Measurements from ENCODE around the gene CD80.
"Not testable (repeated sequence)": the region's sequence is repeated elsewhere in the genome, so short reads cannot be mapped to it uniquely, and the experiment has no call there.

Gene CD80

GRCh38 chr3:119571230-119571629 is 11.8 kb upstream of the CD80 start:
- H3K9ac ChIP-seq (ENCODE audit: low read length), result no peak overlapping the region
- no peak overlapping the region for H3K4me3 ChIP-seq (ENCODE audit: low read depth, low read length, poor library complexity, severe bottlenecking)
- H3K9me3 ChIP-seq (ENCODE audit: low read length), result no peaks in the 10 kb centered on the region
- no peaks in the 10 kb centered on the region for H3K9me2 ChIP-seq (ENCODE audit: low read depth, low read length)
- H3K4me2 ChIP-seq (ENCODE audit: low read length), result no peak overlapping the region
- H3K27me3 ChIP-seq (ENCODE audit: insufficient read depth, low read length), result no peaks in the 10 kb centered on the region
- H3K36me3 ChIP-seq (ENCODE audit: insufficient read depth, low read length), result no peaks in the 10 kb centered on the region
- TF ChIP-seq EZH2 (IDR thresholded peaks at IDR 0.05; ENCODE audit: borderline replicate concordance, low read length) (no peak), CTCF (IDR thresholded peaks at IDR 0.05; ENCODE audit: low read length) (no peak)
- H3K79me2 ChIP-seq (ENCODE audit: insufficient read depth, low read length), result no peaks in the 10 kb centered on the region
- no peak overlapping the region for H2AFZ ChIP-seq (ENCODE audit: low read length)
- no peak overlapping the region for H3K27ac ChIP-seq (ENCODE audit: low read depth, low read length, poor library complexity, severe bottlenecking)
- H4K20me1 ChIP-seq (ENCODE audit: insufficient read depth, low read length), result no peaks in the 10 kb centered on the region
- H3F3A ChIP-seq (ENCODE audit: insufficient read depth, low read length), result no peaks in the 10 kb centered on the region
- no peaks in the 10 kb centered on the region for H3K4me1 ChIP-seq (ENCODE audit: insufficient read depth, low read length, severe bottlenecking)

GRCh38 chr3:119570229-119570628 is 10.8 kb upstream of the CD80 start:
- H3K4me2 ChIP-seq (ENCODE audit: low read length), result no peak overlapping the region
- H3K79me2 ChIP-seq (ENCODE audit: insufficient read depth, low read length), result no peaks in the 10 kb centered on the region
- H3K36me3 ChIP-seq (ENCODE audit: insufficient read depth, low read length), result no peaks in the 10 kb centered on the region
- H4K20me1 ChIP-seq (ENCODE audit: insufficient read depth, low read length), result no peaks in the 10 kb centered on the region
- no peaks in the 10 kb centered on the region for H3K27me3 ChIP-seq (ENCODE audit: insufficient read depth, low read length)
- no peaks in the 10 kb centered on the region for H3F3A ChIP-seq (ENCODE audit: insufficient read depth, low read length)
- H3K4me1 ChIP-seq (ENCODE audit: insufficient read depth, low read length, severe bottlenecking), result no peaks in the 10 kb centered on the region
- no peaks in the 10 kb centered on the region for H3K9me2 ChIP-seq (ENCODE audit: low read depth, low read length)
- H3K27ac ChIP-seq (ENCODE audit: low read depth, low read length, poor library complexity, severe bottlenecking), result no peak overlapping the region
- no peaks in the 10 kb centered on the region for H3K9me3 ChIP-seq (ENCODE audit: low read length)
- H3K4me3 ChIP-seq (ENCODE audit: low read depth, low read length, poor library complexity, severe bottlenecking), result no peak overlapping the region
- TF ChIP-seq EZH2 (IDR thresholded peaks at IDR 0.05; ENCODE audit: borderline replicate concordance, low read length) (no peak), CTCF (IDR thresholded peaks at IDR 0.05; ENCODE audit: low read length) (no peak)
- H2AFZ ChIP-seq (ENCODE audit: low read length), result no peak overlapping the region
- no peak overlapping the region for H3K9ac ChIP-seq (ENCODE audit: low read length)

- Histone ChIP-seq H3K79me2 (ENCODE audit: insufficient read depth, low read length) (no peaks in the 10 kb centered on the region), H3K27ac (ENCODE audit: low read depth, low read length, poor library complexity, severe bottlenecking) (no peak overlapping the region), H3K36me3 (ENCODE audit: insufficient read depth, low read length) (no peaks in the 10 kb centered on the region), H4K20me1 (ENCODE audit: insufficient read depth, low read length) (no peaks in the 10 kb centered on the region), H3F3A (ENCODE audit: insufficient read depth, low read length) (no peaks in the 10 kb centered on the region), H3K27me3 (ENCODE audit: insufficient read depth, low read length) (no peaks in the 10 kb centered on the region), H3K9ac (ENCODE audit: low read length) (no peak overlapping the region), H2AFZ (ENCODE audit: low read length) (no peak overlapping the region), H3K4me3 (ENCODE audit: low read depth, low read length, poor library complexity, severe bottlenecking) (no peak overlapping the region), H3K4me1 (ENCODE audit: insufficient read depth, low read length, severe bottlenecking) (no peaks in the 10 kb centered on the region), H3K9me2 (ENCODE audit: low read depth, low read length) (no peaks in the 10 kb centered on the region), H3K9me3 (ENCODE audit: low read length) (no peaks in the 10 kb centered on the region), H3K4me2 (ENCODE audit: low read length) (no peak overlapping the region)
- no peak for TF ChIP-seq CTCF (IDR thresholded peaks at IDR 0.05; ENCODE audit: low read length)
Measured at GRCh38 chr3:119569156-119569555, 9.7 kb upstream of the CD80 start.

- not testable (repeated sequence) for H3K27me3 ChIP-seq (ENCODE audit: insufficient read depth, low read length); H3K27ac ChIP-seq (ENCODE audit: low read depth, low read length, poor library complexity, severe bottlenecking); H3K9me3 ChIP-seq (ENCODE audit: low read length); H3K9me2 ChIP-seq (ENCODE audit: low read depth, low read length); H4K20me1 ChIP-seq (ENCODE audit: insufficient read depth, low read length); H3K4me3 ChIP-seq (ENCODE audit: low read depth, low read length, poor library complexity, severe bottlenecking); H3F3A ChIP-seq (ENCODE audit: insufficient read depth, low read length); H3K4me2 ChIP-seq (ENCODE audit: low read length); H3K79me2 ChIP-seq (ENCODE audit: insufficient read depth, low read length); H3K36me3 ChIP-seq (ENCODE audit: insufficient read depth, low read length); H3K9ac ChIP-seq (ENCODE audit: low read length); H2AFZ ChIP-seq (ENCODE audit: low read length)
- peaks cover 26% of the 10 kb centered on the region for H3K4me1 ChIP-seq (ENCODE audit: insufficient read depth, low read length, severe bottlenecking)
Measured at GRCh38 chr3:119563334-119563733, 3.9 kb upstream of the CD80 start.

All from OCI-LY1 (cell line).